Measurements from ENCODE around the gene COG4.

DNA sequence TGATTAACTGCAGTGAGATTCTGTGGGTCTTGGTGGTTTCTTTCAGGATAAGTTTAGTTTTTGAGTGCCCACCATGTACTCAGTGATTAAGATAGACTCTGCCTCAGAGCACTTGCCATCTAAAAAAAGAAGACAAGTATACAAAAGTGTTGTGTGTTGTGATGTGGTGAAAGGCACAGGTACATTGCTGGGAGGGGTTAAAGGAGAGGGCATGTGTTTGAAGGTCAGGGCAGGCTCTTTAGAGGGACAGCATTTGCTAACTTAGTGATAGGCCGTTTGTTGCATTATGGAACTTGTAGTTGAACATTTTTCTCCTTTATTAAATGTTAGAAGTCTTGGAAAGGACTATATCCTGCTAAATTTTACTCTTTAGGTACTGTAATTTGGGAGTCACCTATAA lies 26.7 kb upstream of the COG4 start:
- TF ChIP-seq, protein P1, sequence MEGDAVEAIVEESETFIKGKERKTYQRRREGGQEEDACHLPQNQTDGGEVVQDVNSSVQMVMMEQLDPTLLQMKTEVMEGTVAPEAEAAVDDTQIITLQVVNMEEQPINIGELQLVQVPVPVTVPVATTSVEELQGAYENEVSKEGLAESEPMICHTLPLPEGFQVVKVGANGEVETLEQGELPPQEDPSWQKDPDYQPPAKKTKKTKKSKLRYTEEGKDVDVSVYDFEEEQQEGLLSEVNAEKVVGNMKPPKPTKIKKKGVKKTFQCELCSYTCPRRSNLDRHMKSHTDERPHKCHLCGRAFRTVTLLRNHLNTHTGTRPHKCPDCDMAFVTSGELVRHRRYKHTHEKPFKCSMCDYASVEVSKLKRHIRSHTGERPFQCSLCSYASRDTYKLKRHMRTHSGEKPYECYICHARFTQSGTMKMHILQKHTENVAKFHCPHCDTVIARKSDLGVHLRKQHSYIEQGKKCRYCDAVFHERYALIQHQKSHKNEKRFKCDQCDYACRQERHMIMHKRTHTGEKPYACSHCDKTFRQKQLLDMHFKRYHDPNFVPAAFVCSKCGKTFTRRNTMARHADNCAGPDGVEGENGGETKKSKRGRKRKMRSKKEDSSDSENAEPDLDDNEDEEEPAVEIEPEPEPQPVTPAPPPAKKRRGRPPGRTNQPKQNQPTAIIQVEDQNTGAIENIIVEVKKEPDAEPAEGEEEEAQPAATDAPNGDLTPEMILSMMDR (IDR thresholded peaks at IDR 0.05): no peak
- TF ChIP-seq POLR2A (IDR thresholded peaks at IDR 0.05): no peak

Data from adrenal gland (tissue), 5 donors.